ENCODE measurements around the gene NCL. TPM values are rescaled to one million over a fixed set of nuclear protein-coding genes. Genes with fewer than 3 reads are reported as not detected.

The NCL gene
- total and polyA plus RNA-seq, 2 of the 13 experiments (the other 11 are each of a cell fraction or from before 2014, with no cell fraction given): 105 to 779 TPM

GRCh38 chr2:231413921-231414476 is 50.3 kb downstream of the NCL start (continued):
- TF ChIP-seq, protein P1, sequence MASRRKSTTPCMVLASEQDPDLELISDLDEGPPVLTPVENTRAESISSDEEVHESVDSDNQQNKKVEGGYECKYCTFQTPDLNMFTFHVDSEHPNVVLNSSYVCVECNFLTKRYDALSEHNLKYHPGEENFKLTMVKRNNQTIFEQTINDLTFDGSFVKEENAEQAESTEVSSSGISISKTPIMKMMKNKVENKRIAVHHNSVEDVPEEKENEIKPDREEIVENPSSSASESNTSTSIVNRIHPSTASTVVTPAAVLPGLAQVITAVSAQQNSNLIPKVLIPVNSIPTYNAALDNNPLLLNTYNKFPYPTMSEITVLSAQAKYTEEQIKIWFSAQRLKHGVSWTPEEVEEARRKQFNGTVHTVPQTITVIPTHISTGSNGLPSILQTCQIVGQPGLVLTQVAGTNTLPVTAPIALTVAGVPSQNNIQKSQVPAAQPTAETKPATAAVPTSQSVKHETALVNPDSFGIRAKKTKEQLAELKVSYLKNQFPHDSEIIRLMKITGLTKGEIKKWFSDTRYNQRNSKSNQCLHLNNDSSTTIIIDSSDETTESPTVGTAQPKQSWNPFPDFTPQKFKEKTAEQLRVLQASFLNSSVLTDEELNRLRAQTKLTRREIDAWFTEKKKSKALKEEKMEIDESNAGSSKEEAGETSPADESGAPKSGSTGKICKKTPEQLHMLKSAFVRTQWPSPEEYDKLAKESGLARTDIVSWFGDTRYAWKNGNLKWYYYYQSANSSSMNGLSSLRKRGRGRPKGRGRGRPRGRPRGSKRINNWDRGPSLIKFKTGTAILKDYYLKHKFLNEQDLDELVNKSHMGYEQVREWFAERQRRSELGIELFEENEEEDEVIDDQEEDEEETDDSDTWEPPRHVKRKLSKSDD (CRISPR knock-in tag; IDR thresholded peaks at IDR 0.05; ENCODE audit: low read depth): peak; percentile 46; the same call in 1 of the 2 replicates
- no peak for TF ChIP-seq U2AF2 (IDR thresholded peaks at IDR 0.05; ENCODE audit: low read depth, low read length)
- TF ChIP-seq SP2 (CRISPR knock-in tag; IDR thresholded peaks at IDR 0.05): no peak
- peak; percentile 95 for TF ChIP-seq HNF4A (CRISPR knock-in tag; IDR thresholded peaks at IDR 0.05)
- 0 out of 2 replicates have a peak, but pooled peaks have one; percentile 29 for TF ChIP-seq ZNF547 (CRISPR knock-in tag; IDR thresholded peaks at IDR 0.05)
- peak; percentile 53; the same call in 1 of the 2 replicates for TF ChIP-seq PRDM10 (CRISPR knock-in tag; IDR thresholded peaks at IDR 0.05; ENCODE audit: low read depth)

All from HepG2 (cell line).